HL-60 (cell line): ENCODE measurements around the gene RIMS3.

Source experiments
- POLR2AphosphoS5 ChIP-seq: IDR thresholded peaks from 2 replicates; pipeline ENCODE4 v1.6.1; 2012; ENCODE audit warnings: low read depth
- TF ChIP-seq, protein P1 (sequence below): IDR thresholded peaks from one replicate; pipeline ENCODE4 v1.5.1; 2011; ENCODE audit warnings: low read length, control low read depth, inconsistent platforms; ENCODE audit not compliant: insufficient read depth

DNA sequence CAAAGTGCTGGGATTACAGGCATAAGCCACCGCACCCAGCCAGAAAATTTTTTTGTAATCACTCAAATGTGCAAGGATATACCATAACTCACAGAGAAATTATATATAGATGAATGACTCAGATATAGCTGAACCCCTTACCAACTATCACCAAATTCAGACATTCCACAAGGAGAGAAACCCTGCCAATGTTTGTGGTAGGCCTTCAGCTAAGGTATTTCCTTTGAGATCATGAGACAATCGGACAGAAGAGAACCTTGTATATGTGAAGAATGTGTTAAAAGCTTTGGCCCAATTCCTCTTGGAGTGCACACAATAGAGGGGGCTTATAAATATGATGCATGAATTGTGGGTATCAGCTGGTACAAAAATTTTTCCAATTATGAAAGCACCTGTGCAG lies 83.4 kb downstream of the RIMS3 start:
- TF ChIP-seq POLR2AphosphoS5 = no peak
- TF ChIP-seq, protein P1, sequence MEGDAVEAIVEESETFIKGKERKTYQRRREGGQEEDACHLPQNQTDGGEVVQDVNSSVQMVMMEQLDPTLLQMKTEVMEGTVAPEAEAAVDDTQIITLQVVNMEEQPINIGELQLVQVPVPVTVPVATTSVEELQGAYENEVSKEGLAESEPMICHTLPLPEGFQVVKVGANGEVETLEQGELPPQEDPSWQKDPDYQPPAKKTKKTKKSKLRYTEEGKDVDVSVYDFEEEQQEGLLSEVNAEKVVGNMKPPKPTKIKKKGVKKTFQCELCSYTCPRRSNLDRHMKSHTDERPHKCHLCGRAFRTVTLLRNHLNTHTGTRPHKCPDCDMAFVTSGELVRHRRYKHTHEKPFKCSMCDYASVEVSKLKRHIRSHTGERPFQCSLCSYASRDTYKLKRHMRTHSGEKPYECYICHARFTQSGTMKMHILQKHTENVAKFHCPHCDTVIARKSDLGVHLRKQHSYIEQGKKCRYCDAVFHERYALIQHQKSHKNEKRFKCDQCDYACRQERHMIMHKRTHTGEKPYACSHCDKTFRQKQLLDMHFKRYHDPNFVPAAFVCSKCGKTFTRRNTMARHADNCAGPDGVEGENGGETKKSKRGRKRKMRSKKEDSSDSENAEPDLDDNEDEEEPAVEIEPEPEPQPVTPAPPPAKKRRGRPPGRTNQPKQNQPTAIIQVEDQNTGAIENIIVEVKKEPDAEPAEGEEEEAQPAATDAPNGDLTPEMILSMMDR = no peak
